GM19035 (cell line): ENCODE data around the gene ZNF165.
"Not testable (repeated sequence)": the region's sequence is repeated elsewhere in the genome, so short reads cannot be mapped to it uniquely, and the experiment has no call there.

ENCODE experiments used
- ATAC-seq: cut with Tn5 transposase; IDR thresholded peaks from one replicate; pipeline ENCODE4 v1.9.1; 2021; ENCODE audit not compliant: unreplicated experiment

ZNF165 gene

DNA sequence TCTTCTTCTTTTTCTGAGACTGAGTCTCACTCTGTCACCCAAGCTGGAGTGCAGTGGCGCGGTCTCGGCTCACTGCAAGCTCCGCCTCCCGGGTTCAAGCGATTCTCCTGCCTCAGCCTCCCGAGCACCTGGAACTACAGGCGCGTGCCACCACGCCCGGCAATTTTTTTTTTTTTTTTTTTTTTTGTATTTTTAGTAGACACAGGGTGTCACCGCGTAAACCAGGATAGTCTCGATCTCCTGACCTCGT lies at the start of gene ZNF165:
Gene ZNF165, plus strand, starts transcription at position 188 of the 250 bp plus-strand sequence. CDS start 4,913 bp downstream, outside the sequence.
- peak; percentile 22 for ATAC-seq

DNA sequence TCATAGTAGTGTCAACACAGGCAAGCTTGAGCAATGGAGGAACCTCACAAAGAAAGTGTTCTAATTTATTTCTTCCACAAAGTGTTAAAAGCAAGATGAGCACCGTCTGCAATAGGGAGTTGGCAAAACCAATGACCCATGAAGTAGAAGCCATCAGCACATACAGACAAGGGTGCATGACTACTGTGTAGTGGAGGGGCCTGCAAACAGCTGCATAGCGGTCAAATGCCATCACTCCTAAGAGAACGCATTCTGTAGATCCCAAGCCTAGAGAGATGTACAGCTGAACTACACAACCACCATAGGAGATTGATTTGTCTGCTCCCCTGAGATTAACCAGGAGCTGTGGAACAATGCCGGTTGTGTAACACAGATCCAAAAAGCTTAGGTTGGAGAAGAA lies 26.8 kb upstream of the ZNF165 start:
- ATAC-seq = no peak

- no peak for ATAC-seq
Measured at GRCh38 chr6:28060405-28060804, 20.0 kb upstream of the ZNF165 start.

DNA sequence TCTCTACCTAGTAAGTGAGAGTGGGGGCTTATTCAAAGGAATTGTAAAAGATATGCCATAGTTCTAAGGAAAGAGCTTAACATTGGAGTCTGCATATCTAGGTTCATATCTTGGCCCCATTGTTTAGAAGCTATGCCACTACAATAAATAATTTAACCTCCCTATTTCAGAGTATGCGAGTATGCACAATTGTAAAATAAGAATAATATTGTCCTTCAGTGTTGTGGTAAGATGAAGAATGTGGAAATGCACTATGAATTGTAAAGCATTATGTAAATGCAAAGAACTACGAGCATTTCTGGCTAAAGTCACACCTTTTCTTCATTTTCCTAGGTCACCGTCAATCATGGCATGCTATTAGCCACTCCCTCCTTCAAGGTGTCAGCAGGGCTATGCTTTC lies 16.1 kb upstream of the ZNF165 start:
- no peak for ATAC-seq

DNA sequence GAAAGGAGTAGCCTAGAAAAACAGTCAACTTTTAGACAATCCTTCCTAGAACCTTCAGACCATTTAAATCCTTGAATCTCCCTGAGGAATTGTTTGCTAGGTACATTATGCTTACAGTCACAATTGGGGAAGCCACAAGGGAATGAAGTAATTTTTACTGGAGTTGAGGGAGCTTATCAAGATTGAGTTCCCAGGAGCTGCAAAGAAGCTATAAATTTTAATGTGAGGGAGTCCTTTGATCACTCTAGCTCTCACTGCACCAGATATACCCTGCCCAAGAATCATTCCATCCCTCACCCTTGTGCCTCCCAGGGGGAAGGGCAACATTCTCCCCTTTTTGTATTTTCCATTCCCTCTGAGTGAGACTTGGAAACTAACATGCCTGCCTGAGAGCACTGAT lies 12.3 kb upstream of the ZNF165 start:
- no peak for ATAC-seq

- ATAC-seq = not testable (repeated sequence)
Measured at GRCh38 chr6:28070968-28071367, 9.4 kb upstream of the ZNF165 start.

DNA sequence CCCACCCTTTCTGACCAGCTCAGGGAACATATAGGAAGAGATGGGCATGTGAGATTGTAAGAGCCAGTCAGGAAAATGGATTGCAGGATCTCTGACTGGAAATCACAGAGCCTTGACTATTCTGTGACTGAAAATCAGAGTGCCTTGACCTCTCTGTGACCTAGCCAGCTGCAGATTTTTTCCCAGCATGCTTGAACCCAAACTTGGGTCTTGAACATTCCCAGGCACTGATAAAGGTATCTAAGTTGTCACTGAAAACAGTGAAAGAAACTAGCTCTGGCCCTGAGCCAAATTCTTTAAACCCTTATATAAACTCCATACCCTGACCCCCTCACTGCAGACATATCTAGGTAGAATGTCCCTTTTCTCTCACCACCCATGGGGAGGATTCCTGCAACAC lies 2.3 kb upstream of the ZNF165 start:
- no peak for ATAC-seq

DNA sequence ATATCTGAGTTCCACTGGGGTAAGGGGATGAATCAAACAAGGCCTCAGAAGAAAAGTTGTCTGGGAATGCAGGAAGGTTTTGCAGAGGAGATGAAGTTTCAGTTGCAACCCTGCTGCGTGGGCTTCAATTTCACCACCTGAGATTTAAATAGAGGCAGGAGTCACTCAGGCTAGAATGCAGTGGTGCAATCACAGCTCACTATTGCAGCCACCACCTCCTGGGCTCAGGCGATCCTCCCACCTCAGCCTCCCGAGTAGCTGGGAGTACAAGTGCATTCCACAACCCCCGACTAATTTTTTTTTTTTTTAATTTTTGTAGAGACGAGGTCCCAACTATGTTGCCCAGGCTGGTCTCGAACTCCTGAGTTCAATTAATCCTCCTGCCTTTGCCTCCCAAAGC lies 1.5 kb upstream of the ZNF165 start:
- no peak for ATAC-seq

GRCh38 chr6:28080631-28081485 lies 490 bp downstream of the ZNF165 start:
- peak; percentile 82 for ATAC-seq

DNA sequence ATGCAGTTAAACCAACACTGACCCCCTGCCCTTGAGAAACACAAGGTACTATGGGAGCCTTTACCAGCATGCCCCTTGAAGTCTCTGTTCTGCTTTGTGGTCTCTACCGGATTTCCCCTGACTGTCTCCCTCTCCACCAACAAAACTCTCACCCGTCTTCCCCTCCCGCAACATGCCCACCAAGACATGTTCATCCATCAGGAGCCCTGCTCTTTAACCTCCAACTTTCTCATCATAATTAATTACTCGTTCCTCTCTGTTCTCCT lies 1.1 kb downstream of the ZNF165 start:
- peak; percentile 48 for ATAC-seq

DNA sequence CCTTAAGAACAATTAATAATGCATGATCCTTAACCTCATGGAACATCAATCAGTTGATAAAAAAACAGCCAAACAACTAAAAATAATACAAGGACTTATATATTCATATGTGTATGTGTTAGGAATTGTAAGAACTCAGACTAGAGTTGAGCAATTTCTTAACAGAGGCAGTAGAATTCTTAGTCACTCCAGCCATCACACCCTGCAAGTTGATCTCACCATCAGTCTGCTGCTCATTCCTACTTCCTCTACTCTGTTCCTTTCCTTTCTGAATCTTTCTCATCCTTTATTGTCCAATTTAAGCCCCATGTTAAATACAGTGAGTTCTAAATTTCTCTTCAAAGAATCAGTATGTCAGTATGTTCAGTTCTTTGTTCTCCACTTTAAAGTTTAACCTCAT lies 2.6 kb downstream of the ZNF165 start:
- ATAC-seq = no peak

- no peak for ATAC-seq
Measured at GRCh38 chr6:28089054-28089453, 8.7 kb downstream of the ZNF165 start.

- no peak for ATAC-seq
Measured at GRCh38 chr6:28090917-28091586, 10.7 kb downstream of the ZNF165 start.

DNA sequence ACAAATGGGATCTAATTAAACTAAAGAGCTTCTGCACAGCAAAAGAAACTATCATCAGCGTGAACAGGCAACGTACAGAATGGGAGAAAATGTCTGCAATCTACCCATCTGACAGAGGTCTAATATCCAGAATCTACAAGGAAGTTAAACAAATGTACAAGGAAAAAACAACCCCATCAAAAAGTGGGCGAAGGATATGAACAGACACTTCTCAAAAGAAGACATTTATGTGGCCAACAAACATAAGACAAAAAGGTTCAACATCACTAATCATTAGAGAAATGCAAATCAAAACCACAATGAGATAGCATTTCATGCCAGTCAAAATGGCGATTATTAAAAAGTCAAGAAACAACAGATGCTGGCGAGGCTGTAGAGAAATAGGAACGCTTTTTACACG lies 21.9 kb downstream of the ZNF165 start:
- ATAC-seq = not testable (repeated sequence)

DNA sequence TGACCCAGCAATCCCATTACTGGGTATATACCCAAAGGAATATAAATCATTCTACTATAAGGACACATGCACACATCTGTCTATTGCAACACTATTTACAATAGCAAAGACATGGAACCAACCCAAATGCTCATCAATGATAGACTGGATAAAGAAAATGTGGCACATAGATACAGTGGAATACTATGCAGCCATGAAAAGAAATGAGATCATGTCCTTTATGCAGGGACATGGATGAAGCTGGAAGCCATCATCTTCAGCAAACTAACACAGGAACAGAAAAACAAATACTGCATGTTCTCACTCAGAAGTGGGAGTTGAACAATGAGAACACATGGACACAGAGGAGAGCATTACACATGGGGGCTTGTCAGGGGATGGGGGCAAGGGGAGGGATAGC lies 22.3 kb downstream of the ZNF165 start:
- ATAC-seq = not testable (repeated sequence)

- peak; percentile 98 for ATAC-seq
Measured at GRCh38 chr6:28104392-28105244, 24.2 kb downstream of the ZNF165 start.

DNA sequence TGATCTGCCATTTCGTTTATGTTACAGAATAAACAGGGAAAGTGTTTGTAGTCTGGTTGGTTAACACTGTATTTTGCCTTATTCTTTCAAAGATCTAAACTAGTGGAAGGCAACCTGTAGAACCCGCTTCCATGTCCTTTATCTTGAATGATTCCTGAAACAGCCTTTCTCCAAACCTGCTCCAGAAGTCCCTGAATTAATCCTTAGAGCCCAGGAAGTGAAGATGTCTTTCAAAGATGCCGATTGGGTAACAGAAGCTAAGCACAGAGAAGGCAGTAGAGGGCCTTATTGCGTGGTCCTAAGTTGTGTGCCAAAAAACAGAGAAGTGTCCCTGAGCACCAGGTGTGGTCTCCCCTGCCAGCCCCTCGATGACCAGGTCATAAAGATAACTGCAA lies 24.9 kb downstream of the ZNF165 start:
- peak; percentile 27 for ATAC-seq

DNA sequence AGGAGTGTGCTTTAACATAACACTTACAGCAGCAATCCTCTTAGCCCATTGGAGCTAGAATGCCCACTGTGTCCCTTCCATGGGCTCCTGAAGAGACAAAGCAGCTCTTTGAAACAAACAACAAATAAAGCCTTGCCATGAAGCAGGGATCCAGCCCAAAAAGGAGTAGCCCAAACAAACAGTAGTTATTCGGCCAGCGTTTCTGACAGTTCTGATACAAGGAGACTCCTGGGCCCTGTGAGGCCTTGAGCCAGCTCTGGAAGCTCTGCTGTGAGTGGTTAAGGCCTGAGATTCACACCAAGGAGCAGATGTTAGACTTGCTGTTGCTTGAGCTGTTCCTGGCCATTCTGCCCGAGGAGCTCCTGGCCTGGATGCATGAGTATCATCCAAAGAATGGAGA lies 27.1 kb downstream of the ZNF165 start:
- no peak for ATAC-seq

DNA sequence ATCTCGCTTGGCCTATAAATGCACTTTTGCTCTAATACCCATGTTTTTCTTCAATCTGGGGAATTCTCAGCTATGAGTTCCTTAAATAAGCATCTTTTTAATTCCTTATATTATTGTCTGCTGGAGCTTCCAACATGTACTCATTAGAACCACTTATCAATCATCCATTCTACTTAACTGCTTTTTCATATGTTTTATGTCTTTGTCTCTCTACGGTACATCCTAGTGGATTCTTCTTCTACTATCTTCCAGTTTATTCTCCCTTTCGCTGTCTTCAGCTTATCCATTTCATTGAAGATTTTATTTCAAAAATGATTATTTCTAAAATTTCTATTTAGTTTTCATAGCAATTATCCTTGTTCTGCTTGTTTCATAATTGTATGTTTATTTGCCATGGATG lies 31.6 kb downstream of the ZNF165 start:
- no peak for ATAC-seq

- ATAC-seq = no peak
Measured at GRCh38 chr6:28115799-28116198, 35.4 kb downstream of the ZNF165 start.

DNA sequence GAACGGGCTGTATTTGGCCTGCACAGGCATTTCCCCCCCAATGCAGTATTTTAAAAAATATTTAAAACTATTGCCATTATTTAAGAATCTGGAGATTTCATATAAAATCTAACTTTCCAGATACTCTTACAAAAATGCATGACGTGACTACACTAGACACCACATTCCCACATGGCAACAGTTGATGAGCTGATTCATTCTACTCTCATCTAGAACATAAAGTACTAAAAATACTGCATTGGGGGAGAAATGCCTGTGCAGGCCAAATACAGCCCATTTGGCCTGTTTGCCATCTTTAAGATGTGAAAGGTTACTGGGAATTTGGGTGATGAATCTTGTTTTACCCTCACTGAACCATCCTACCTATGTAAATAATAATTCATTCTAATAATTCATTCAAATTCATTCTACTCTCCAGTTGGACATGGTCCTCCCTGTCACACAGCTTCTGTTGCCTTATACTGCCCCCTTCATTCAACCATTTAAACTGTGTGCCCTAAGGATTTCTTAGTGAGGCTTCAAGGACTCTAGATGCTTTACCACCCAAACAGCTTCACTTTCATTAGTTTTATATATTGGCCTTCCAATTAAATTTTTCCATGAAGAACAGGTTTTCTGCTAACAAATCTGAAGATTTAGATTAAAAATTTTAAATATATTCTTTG lies 37.1 kb downstream of the ZNF165 start:
- no peak for ATAC-seq

DNA sequence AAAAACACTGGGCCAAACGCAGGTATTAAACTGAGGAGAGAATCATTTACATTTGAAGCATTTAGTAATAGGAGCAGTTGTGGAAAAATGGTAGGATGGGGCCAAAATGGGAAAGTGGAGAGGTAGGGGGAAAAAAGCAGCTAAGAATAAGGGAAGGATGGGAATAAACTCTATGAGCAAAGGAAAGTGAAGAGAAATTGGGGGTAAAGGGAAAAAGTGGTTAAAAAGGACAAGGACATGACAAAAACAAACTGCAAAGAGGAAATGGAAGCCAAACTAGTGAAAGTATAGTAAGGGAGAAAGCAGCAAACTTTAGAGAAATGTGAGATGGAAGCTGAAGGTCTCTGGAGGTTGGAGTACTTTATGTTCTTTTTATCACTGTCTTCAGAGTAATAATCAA lies 37.8 kb downstream of the ZNF165 start:
- ATAC-seq = no peak
